ENCODE data around the gene FAM180A.
"Not testable (repeated sequence)": the region's sequence is repeated elsewhere in the genome, so short reads cannot be mapped to it uniquely, and the experiment has no call there.

Gene FAM180A

GRCh38 chr7:135712182-135712782, 36.3 kb downstream of the FAM180A start:
- DNase-seq: no peak

- DNase-seq: no peak
Observed at GRCh38 chr7:135711139-135711469, 37.5 kb downstream of the FAM180A start.

GRCh38 chr7:135710417-135711138, 38.0 kb downstream of the FAM180A start:
- no peak for DNase-seq

- DNase-seq: no peak
Observed at GRCh38 chr7:135709508-135709907, 39.1 kb downstream of the FAM180A start.

- DNase-seq: no peak
Observed at GRCh38 chr7:135708041-135708440, 40.6 kb downstream of the FAM180A start.

- no peak for DNase-seq
Observed at GRCh38 chr7:135707570-135707966, 41.0 kb downstream of the FAM180A start.

GRCh38 chr7:135706858-135707569, 41.6 kb downstream of the FAM180A start:
- no peak for DNase-seq

GRCh38 chr7:135706038-135706742, 42.4 kb downstream of the FAM180A start:
- DNase-seq: no peak

- no peak for DNase-seq
Observed at GRCh38 chr7:135704698-135705097, 43.9 kb downstream of the FAM180A start.

GRCh38 chr7:135704074-135704473, 44.5 kb downstream of the FAM180A start:
- DNase-seq: no peak

GRCh38 chr7:135697276-135698049, 51.1 kb downstream of the FAM180A start:
- DNase-seq: no peak

GRCh38 chr7:135693558-135693957, 55.1 kb downstream of the FAM180A start:
- DNase-seq: no peak

- not testable (repeated sequence) for DNase-seq
Observed at GRCh38 chr7:135692606-135693005, 56.0 kb downstream of the FAM180A start.

GRCh38 chr7:135692055-135692454, 56.6 kb downstream of the FAM180A start:
- no peak for DNase-seq

GRCh38 chr7:135690566-135690965, 58.0 kb downstream of the FAM180A start:
- DNase-seq: no peak

GRCh38 chr7:135687466-135687865, 61.1 kb downstream of the FAM180A start:
- no peak for DNase-seq

- no peak for DNase-seq
Observed at GRCh38 chr7:135685306-135686084, 63.1 kb downstream of the FAM180A start.

- DNase-seq: no peak
Observed at GRCh38 chr7:135684699-135685098, 63.9 kb downstream of the FAM180A start.

GRCh38 chr7:135684136-135684535, 64.5 kb downstream of the FAM180A start:
- no peak for DNase-seq

- no peak for DNase-seq
Observed at GRCh38 chr7:135683609-135684008, 65.0 kb downstream of the FAM180A start.

GRCh38 chr7:135682191-135682590, 66.4 kb downstream of the FAM180A start:
- no peak for DNase-seq

GRCh38 chr7:135681762-135682161, 66.9 kb downstream of the FAM180A start:
- no peak for DNase-seq

Measured in stimulated activated CD4-positive, alpha-beta T cell treated with anti-CD3 and anti-CD28 coated beads, Interleukin-4, amount 100 ng/mL, for 24 hours (primary cell).